Spleen (tissue), 11 donors: Measurements from ENCODE around the gene SMIM29. TPM values are rescaled to one million over a fixed set of nuclear protein-coding genes. Genes with fewer than 3 reads are reported as not detected.

ENCODE experiments used
- DNase-seq: peaks from one replicate; pipeline ENCODE4 v3.0.0-alpha.2; 2020
- H3K27ac ChIP-seq, 8 donors: fragments of 200-600 bp; sonication (generic) in 7 of 8; 1 replicate in 4 of 8; 2 replicates in 4 of 8; pipeline versions ENCODE4 v1.5.0 to v1.8.0; 2016 to 2021; ENCODE audit warnings: inconsistent platforms in 4 of 8, mild to moderate bottlenecking in 4 of 8, moderate library complexity in 1 of 8
- H3K27me3 ChIP-seq, 7 donors: fragments of 200-600 bp; sonication (generic) in 6 of 7; replicated peaks in 1 of 7; 1 replicate in 4 of 7; 2 replicates in 3 of 7; pipeline versions ENCODE4 v1.5.0 to v1.8.0; 2016 to 2021; ENCODE audit warnings: inconsistent platforms in 3 of 7, mild to moderate bottlenecking in 1 of 7
- H3K36me3 ChIP-seq, 6 donors: fragments of 200-600 bp; sonication (generic) in 5 of 6; 1 replicate in 4 of 6; 2 replicates in 2 of 6; pipeline versions ENCODE4 v1.5.0 to v1.8.0; 2016 to 2021; ENCODE audit warnings: inconsistent platforms in 2 of 6
- H3K4me1 ChIP-seq, 6 donors: fragments of 200-600 bp; sonication (generic) in 5 of 6; 1 replicate in 3 of 6; 2 replicates in 3 of 6; pipeline versions ENCODE4 v1.5.0 to v1.8.0; 2016 to 2021; ENCODE audit warnings: inconsistent platforms in 3 of 6
- H3K4me3 ChIP-seq, 8 donors: fragments of 200-600 bp; sonication (generic) in 7 of 8; 1 replicate in 4 of 8; 2 replicates in 4 of 8; pipeline versions ENCODE4 v1.5.0 to v1.8.0; 2016 to 2021; ENCODE audit warnings: inconsistent platforms in 4 of 8, mild to moderate bottlenecking in 4 of 8, moderate library complexity in 2 of 8
- H3K9me3 ChIP-seq, 8 donors: fragments of 200-600 bp; sonication (generic) in 7 of 8; 1 replicate in 4 of 8; 2 replicates in 4 of 8; pipeline versions ENCODE4 v1.5.0 to v1.8.0; 2016 to 2021; ENCODE audit warnings: inconsistent platforms in 4 of 8
- CTCF ChIP-seq, 11 experiments: fragments of 200-600 bp in 7 of 11; fragments of 450-650 bp in 4 of 11; sonication (generic) in 4 of 11; IDR thresholded peaks in 8 of 11; conservative IDR thresholded peaks in 3 of 11; 1 replicate in 7 of 11; 2 replicates in 4 of 11; pipeline versions ENCODE4 v1.4.0 to v1.8.0; 2016 to 2021; ENCODE audit warnings: antibody characterized with exemption in 11 of 11, inconsistent platforms in 4 of 11, mild to moderate bottlenecking in 1 of 11
- POLR2A ChIP-seq, 3 donors: fragments of 450-650 bp; IDR thresholded peaks; one replicate each; pipeline ENCODE4 v1.5.1; 2017; ENCODE audit warnings: antibody characterized with exemption in 3 of 3, mild to moderate bottlenecking in 1 of 3
- POLR2AphosphoS5 ChIP-seq, 3 donors: sonication (generic); formaldehyde crosslinking; IDR thresholded peaks; one replicate each; pipeline ENCODE4 v1.5.1; 2017; ENCODE audit warnings: antibody characterized with exemption in 3 of 3
- WGBS, 5 donors: extraction: QIAGEN DNeasy Blood & Tissue Kit in 3 of 5; methylation state at CpG; one replicate each; pipeline versions ENCODE4 v1.1.5 to v1.1.7; 2013 to 2018; 5-methylcytosine and 5-hydroxymethylcytosine counted together
- intact Hi-C: fragments of 100-400 bp; cut with DNase I; formaldehyde crosslinking; loops from one replicate; pipeline ENCODE4 v1.15.0; 2023; ENCODE audit warnings: low total_unique reads
- microRNA-seq, 3 donors: library from miRNA; unstranded; fragments of <30 nt; microRNA quantifications; one replicate each; pipeline versions ENCODE4 to v1.1.0, GENCODE V29; 2019 to 2020
- polyA plus RNA-seq, 3 donors: library from polyadenylated mRNA; stranded (reverse); fragments of 200-250 nt; gene quantifications; one replicate each; pipeline ENCODE4 v1.2.1, GENCODE V29; 2013
- small RNA-seq, 4 donors: library from RNA; depleted of rRNA; stranded (forward); fragments of <200 nt; gene quantifications; one replicate each; pipeline ENCODE3, GENCODE V24; 2016
- total RNA-seq, 7 donors: library from RNA; depleted of rRNA in 3 of 7; stranded (reverse); fragments of >200 nt in 3 of 7; fragmentation: NEBNext Ultra II Directional in 4 of 7; extraction: Animal tissue kit (Norgen Biotek cat#: 25700) in 4 of 7; gene quantifications; one replicate each; pipeline versions ENCODE4 v1.1.0 to v1.2.1, GENCODE V29; 2016 to 2021
- donor health status: healthy with polysubstance abuse.
- donor health status: DM: no; HTN: no; CAD: no; lungs with moderate emphysema.
- donor health status: DM: no; HTN: no; CAD: no.
- donor health status: Bipolar disorder and iron deficiency.
- donor health status: healthy.
- donor health status: DM: no; HTN: no; CAD: no.
- donor health status: DM: yes; HTN: yes; CAD: no.

The SMIM29 gene
- total and polyA plus RNA-seq, 10 donors, result 24.7 to 73.7 (median 36.4) TPM

- Histone ChIP-seq H3K27me3 (peaks cover 0 to 6% (median 0%) of the 10 kb centered on the region in 7 donors), H3K36me3 (no peaks in the 10 kb centered on the region), H3K4me1 (peaks cover 7 to 13% (median 11%) of the 10 kb centered on the region in 6 donors), H3K9me3 (no peaks in the 10 kb centered on the region), H3K4me3 (no peak overlapping the region), H3K27ac (no peak overlapping the region)
- no peak for DNase-seq
- WGBS, 5 donors, result 52 to 88% (median 74%) methylated on average over 5 of the region's 5 CpGs
- intact Hi-C loops, result no loop called here
- TF ChIP-seq POLR2AphosphoS5 (IDR thresholded peaks at IDR 0.05) (no peak), CTCF (IDR thresholded peaks at IDR 0.05 in 8 of 11, conservative IDR thresholded peaks at IDR 0.05 in 3 of 11) (no peak), POLR2A (IDR thresholded peaks at IDR 0.05) (no peak)
These were observed 48.4 kb downstream of the SMIM29 start for GRCh38 chr6:34200340-34200971.

GRCh38 chr6:34196833-34197195, 52.0 kb downstream of the SMIM29 start:
- no peak for DNase-seq
- no peaks in the 10 kb centered on the region for H3K9me3 ChIP-seq
- H3K4me3 ChIP-seq, result peak overlapping the region; percentile 35 to 81 (median 58)
- WGBS, 5 donors, result 69 to 100% (median 70%) methylated on average over 1 to 10 of the region's 10 CpGs
- no peak for TF ChIP-seq POLR2AphosphoS5 (IDR thresholded peaks at IDR 0.05)
- H3K36me3 ChIP-seq, result no peaks in the 10 kb centered on the region
- H3K27ac ChIP-seq, result peak overlapping the region in 2 of 8 donors; percentile 57 to 58
- H3K4me1 ChIP-seq, result peaks cover 7 to 13% (median 11%) of the 10 kb centered on the region in 6 donors
- peaks cover 0 to 6% (median 0%) of the 10 kb centered on the region in 7 donors for H3K27me3 ChIP-seq
- intact Hi-C loops, result loop anchor here (10.0 kb wide), 2 partner anchors 218 to 418 kb away; no protein-coding TSS in a partner anchor

Small RNAs within 50 kb of the gene (microRNA-seq; reads per million reads assigned to microRNA genes)
- gene MIR6835, result 0 reads per million in 3 donors

Small RNAs within 50 kb of the gene (small RNA-seq; reads per million reads assigned to genes)
- gene MIR6835, result 0 reads per million in 4 donors

Other genes with a start within 250 kb of the SMIM29 start
- gene GRM4, start 102.9 kb downstream of the SMIM29 start, total RNA-seq, result under 1 TPM in 5 of 7 donors, not detected in 2; 0.07 to 0.26 (median 0.11) TPM
- gene GRM4, start 102.9 kb downstream of the SMIM29 start, polyA plus RNA-seq, result under 1 TPM in 2 of 3 donors, not detected in 1; 0.02 to 0.05 TPM
- 100 to 1,000 TPM in 2 of 7 donors, 10 to 100 TPM in 5; 49.9 to 112 (median 73.5) TPM for gene HMGA1, start 12.1 kb downstream of the SMIM29 start, total RNA-seq
- gene HMGA1, start 12.1 kb downstream of the SMIM29 start, polyA plus RNA-seq, result 100 to 1,000 TPM in 2 of 3 donors, 10 to 100 TPM in 1; 63.7 to 129 (median 109) TPM
- gene NUDT3, start 143.7 kb upstream of the SMIM29 start, total RNA-seq, result 10 to 100 TPM; 27.5 to 54.2 (median 44.5) TPM
- 10 to 100 TPM in 1 of 3 donors, 1 to 10 TPM in 2; 9.2 to 12.5 (median 9.6) TPM for gene NUDT3, start 143.7 kb upstream of the SMIM29 start, polyA plus RNA-seq
- gene RPS10, start 177.1 kb upstream of the SMIM29 start, total RNA-seq, result 1,000 to 10,000 TPM; 1,033 to 2,189 (median 1,131) TPM
- 1,000 to 10,000 TPM; 3,993 to 4,934 (median 4,074) TPM for gene RPS10, start 177.1 kb upstream of the SMIM29 start, polyA plus RNA-seq
- 1 to 10 TPM in 6 of 7 donors, under 1 TPM in 1; 0.66 to 1.9 (median 1.3) TPM for gene PACSIN1, start 217.1 kb upstream of the SMIM29 start, total RNA-seq
- 1 to 10 TPM in 1 of 3 donors, under 1 TPM in 2; 0.67 to 2.8 (median 0.86) TPM for gene PACSIN1, start 217.1 kb upstream of the SMIM29 start, polyA plus RNA-seq